ENCODE data around the gene GRIP2. TPM values are rescaled to one million over a fixed set of nuclear protein-coding genes. Genes with fewer than 3 reads are reported as not detected.

The GRIP2 gene
- total RNA-seq, 1 experiment from 2014 or later: 0.77 TPM

DNA sequence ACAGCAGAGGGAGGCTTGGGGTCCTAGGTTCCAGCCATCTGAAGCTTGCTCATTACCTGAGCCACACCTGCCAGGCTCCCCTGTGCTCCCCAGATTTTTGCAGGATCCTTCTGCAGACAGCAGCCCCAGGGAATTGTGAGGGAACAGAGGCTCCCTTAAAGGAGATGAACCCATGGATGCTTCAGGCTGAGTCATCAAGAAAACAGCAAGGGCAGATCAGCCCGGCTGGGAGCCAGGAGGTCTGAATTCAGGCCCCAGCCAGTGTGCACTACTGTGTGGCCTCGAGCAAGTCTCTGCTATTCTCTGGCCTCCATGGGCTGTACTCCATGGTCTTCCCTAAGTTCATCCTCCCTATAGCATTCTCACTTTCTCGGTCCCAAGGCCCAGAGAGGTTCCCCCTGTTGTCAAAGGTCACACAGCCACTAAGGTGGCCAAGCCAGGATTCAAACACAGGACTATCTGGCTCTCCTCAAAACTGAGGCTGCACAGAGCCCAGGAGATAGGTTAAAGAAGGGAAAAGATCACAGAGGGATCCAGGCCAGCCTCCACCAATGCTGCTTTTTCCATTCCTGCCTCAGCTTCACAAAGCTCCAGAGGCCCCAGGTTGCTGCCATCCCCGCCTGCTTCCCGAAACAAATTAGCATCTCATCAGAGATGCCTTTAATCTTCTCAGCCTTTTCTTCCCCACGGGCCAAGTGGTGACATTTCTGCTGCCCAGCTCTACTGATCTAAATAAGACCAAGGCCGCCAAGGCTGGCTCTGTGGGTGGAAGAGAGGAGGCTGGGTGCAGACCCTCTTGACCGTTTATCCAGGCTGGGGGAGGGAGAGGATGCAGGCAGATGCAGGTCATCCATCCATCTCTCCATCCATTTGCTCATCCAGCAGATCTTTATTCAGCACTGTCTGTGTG, 21.2 kb upstream of the GRIP2 start:
- DNase-seq (ENCODE audit: low spot score): no peak

DNA sequence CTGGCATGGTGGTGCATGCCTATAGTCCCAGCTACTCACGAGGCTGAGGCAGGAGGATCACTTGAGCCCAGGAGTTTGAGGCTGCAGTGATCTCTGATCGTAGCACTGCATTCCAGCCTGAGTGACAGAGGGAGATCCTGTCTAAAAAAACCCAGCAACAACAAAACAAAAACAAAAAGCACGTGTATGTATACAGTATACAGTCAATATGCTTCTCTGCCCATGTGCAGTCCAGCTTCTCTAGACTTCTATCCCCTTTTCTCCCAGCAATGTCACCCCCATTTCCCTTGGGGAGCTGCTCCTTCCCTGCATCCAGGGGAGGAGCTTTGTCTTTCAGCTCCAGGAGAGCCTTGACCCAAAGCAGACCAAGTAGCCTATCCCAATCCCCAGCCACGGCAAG, 20.0 kb upstream of the GRIP2 start:
- DNase-seq (ENCODE audit: low spot score): no peak

DNA sequence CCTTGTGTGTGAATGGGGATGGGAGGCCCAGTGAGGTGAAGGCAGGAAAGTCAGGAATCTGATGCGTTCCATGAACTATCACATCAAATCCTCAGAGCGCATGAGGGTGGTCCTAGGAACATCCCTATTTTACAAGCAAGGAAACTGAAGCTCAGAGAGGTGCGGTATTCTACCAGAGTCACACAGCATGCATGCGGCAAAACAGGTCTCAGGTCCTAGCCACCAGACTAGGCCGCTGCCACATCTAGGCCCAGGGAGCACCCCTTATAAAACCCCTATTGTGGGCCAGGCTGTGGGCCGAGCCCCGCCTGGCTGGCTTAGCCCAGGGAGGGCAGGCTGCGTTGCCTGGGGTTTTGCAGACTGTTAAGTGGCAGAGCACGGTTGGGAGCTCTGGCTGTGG, 17.9 kb upstream of the GRIP2 start:
- DNase-seq (ENCODE audit: low spot score): no peak

DNA sequence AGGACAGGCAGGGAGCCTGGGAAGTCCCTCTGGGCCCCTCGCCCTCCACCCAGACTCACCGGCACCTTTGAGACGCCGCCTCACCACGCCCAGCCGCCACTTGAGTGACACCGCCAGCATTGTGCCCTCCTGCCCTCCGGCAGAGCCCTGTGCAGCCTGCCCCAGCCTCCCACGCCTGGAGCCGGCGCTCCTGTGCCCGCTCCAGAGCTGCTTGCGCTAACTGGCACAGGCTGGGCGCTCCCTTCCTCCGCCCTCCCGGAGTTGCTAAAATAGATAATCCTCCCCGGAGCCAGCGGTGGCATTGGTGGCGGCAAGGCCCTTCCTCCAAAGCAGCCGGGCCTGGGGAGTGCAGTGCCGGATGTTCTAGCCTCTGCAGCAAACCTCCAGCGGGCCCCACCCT, 15.7 kb upstream of the GRIP2 start:
- no peak for DNase-seq (ENCODE audit: low spot score)

DNA sequence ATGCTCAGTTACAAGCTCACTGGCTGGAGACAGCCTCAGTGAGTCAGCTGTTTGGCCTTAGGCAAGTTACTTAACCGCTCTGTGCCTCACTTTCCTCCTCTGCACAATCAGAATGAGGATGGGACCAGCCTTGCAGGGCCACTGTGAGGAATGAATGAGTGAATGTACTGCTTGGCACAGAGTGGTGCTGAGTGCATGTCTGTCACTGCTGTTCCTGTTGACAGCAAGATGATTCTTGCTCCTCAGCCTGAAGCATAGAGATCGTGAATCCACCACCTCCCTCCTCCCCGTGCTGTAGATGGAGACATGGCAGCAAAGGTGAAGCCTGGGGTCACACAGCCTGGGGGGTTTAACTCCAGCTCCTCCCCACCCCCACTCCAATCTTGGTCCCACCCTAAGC, 14.6 kb upstream of the GRIP2 start:
- no peak for DNase-seq (ENCODE audit: low spot score)

DNA sequence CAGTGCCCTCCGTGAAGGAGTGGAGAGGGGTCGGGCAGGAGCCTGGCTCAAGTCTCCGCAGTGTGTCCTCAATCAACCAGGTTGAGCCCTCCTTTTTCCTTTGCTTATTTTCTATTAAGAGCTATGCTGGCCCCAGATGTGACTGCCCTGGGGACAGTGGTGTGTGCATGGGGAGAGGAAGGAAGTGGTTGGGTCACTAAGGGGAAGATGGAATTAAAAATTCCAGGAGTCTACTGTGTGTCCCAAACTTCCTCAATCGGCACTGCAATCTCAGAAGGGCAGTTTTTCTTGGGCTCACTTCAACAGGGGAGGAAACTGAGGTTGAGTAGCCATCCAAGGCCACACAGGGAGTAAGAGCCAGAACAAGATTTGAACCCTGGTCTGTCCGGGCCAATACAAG, 13.7 kb upstream of the GRIP2 start:
- no peak for DNase-seq (ENCODE audit: low spot score)

DNA sequence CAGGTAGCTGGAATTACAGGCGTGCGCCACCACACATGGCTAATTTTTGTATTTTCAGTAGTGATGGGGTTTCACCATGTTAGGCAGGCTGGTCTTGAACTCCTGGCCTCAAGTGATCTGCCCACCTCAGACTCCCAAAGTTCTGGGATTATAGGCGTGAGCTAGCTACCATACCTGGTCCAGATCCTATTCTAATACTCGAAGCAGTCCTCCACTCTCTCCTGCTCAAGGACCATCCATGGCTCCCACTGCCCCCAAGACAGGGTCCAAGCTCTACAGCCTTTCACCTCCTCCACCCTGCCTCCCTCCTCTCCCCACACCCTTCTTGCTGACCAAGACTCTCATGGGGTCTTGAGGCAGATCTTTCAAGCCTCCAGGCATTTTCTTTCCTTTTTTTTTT, 12.6 kb upstream of the GRIP2 start:
- DNase-seq (ENCODE audit: low spot score): no peak

DNA sequence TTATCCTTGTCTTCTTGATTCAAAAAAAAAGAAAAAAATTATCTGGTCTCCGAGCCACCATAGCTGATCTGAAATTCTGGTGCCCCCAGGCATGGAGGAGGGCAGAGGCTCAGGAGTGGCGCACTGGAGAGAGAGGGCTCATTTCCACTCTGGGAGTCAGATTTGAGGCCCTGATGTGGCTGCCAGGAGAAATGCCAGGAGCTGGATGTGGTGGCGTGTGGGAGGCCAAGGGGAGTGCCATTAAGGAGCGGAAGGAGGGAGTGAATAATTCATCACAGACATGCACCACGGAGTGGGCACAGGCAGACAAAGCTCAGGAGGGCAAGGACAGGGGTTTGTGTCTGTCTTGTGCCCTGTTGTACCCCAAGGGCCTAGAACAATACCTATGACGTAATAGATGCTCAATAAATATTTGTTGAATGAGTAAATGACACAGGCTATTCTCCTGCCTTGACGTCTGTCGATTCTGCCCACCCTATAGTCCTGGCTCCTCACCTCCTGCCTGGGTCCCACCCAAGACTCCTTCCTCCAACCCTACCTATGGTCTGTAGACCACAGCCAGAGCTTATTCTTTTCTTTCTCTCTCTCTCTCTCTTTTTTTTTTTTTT, 12.0 kb upstream of the GRIP2 start:
- no peak for DNase-seq (ENCODE audit: low spot score)

DNA sequence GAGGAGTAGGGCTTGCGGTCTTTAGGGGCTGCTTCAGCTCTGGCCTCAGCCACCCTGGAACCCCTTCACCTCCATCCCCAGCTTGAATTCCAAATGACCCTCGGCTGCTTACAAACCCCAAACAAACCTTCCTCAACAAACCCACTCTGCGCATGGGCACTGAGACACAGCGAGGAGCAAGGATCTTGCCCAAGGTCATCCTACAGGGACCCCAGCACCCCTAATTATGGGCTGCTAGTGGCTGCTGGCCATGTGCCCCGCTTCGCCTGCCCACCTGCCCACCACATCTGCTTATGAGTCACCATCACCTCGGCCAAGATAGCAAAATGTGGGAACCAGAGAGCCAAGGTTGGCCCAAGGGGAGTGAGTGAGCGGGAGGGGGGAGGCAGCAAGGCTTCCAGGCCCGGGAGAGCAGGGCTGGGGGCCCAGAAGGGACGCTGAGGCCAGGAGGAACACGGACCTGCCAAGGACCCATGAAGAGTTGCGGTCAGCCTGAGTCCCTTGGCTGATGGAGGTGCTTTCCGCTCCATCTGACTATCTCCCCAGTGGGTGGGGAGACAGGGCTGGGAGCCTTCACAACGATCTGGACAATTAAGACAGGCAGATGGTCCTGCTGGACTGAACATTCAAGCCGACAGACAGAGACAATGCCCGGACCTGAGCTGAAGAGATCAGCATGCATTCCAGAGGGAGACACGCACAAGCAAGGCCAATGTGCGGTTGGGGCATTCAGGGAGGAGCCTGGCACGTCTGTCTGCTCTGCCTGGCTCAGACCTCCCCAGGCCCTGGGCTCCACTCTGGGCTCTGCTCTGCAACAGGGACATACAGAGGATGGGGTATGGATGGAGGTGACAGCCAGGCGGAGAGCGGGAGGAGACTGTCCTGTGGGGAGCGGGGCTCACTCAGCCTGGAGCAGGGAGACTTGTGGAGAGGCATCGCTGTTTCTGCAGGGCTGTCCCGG, 10.8 kb upstream of the GRIP2 start:
- DNase-seq (ENCODE audit: low spot score): no peak

DNA sequence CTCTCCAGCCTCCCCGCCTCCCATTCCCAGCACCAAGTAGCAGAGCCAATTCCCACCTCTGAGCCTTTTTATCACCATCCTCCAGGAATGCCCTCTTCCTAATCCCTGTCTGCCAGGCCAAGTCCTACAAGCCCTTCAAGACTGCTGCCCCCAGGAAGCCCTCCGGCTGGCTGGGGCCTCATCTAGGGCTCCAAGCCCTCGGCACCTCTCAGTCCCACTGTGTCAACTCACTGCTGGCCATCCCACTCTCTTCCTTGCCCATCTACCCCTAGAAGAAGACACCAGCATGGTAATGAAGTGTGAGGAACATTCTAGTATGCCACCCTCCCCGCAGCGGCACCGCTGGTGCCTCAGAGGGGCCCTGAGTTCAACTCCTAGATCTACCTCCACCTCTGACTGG, 10.0 kb upstream of the GRIP2 start:
- DNase-seq (ENCODE audit: low spot score): no peak

DNA sequence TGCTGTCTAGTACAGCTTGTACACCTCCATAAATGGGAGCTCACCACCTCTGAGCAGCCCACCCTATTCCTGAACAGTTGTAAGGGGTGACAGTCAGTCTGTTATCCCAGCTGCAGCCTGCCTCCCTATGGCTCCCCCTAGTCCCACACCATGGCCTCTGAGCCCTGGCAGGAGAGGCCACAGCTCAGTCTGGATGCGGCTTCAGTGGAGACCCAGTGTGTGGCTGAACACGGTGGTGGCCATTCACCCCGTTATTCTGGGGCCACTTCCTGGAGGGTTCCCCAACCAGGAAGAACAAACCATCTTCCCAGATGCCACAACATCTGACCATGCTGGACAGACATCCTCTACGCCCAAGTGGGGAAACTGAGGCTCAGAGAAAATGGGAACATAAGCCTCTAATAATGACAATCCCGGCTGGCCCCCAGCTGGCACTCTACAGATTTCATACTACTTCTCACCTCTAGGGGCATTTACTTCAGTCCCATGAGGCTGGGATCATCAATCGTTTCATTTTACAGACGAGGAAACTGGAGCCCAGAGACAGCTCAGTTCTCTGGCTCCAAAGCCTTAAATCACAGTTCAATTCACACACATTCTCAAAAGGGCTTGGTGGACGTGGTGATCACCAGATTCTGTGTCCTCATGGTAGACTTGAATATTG, 9.2 kb upstream of the GRIP2 start:
- peak; percentile 30 for DNase-seq (ENCODE audit: low spot score)

DNA sequence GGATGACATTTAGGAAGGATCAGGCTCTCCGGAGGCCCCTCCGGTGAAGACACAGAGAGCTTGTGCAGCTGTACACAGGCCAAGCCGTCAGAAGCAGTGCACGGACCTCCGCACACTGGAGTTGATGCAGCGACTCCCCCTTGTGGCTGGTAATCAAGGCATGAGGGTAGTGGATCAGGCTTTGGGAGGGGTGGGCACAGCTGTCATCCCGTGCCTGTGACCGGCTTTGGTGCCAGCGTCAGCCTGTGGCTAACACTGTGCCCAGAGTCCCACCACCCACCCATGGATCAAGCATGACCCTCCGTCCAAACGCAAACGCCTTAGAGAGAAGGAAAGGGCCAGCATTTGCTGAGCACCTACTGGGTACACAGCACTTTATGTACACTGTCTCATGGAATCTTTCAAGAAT, 8.2 kb upstream of the GRIP2 start:
- peak; percentile 53 for DNase-seq (ENCODE audit: low spot score)

DNA sequence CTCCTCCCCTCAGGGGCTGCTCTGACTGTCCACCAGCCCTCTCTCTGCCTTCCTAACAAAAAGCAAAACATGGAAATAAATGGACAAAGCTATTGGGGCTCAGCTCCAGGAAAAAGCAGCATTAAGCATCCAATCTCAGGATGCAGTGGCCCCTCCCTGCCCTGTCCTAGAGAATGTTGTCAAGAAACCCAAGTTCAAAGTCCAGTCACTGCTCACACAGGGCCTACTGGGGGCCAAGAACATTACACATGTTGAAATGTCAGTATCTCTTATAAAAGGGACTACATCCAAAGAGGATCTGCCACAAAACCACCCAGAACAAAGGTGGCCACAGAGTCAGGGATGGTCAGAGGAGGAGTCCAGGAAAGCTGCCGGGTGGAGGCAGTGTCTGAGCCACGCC, 7.6 kb upstream of the GRIP2 start:
- no peak for DNase-seq (ENCODE audit: low spot score)

DNA sequence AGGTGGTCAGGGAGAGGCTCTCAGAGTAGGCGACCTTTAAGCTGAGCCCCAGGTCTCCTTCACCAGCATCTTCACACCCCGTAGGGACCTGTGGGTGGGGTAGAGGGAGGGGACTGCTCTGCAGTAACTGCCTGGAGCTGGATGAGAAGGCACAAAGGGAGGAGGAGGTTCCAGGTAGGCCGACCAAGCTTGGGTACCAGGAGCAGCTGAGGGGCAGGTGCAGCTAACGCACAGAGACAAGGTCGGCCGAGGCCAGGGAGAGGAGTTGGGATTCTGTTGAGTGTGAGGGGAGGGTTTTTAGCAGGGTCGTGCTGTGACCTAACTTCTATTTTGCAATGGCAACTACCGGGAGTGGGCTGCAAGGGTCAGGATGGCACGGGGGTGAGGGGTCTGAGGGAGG, 5.9 kb upstream of the GRIP2 start:
- DNase-seq (ENCODE audit: low spot score): no peak

DNA sequence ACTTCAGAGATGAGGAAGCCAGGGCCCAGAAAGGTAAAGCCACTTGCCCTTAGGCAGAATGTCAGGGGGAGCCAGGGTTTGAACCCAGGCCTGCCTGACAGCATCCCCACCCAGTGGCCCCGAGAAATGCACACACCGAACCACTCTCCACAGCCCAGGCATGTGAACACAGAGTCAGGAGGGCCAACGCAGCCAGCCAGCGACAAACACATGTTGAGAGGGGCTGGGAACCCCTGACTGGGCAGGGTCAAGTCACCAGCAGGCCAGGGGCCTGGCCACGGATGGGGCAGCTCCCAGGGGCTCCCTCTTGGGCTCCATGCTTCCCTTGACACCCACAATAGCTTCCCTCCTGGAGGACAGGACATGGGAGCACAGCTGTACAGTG, 5.1 kb upstream of the GRIP2 start:
- no peak for DNase-seq (ENCODE audit: low spot score)

DNA sequence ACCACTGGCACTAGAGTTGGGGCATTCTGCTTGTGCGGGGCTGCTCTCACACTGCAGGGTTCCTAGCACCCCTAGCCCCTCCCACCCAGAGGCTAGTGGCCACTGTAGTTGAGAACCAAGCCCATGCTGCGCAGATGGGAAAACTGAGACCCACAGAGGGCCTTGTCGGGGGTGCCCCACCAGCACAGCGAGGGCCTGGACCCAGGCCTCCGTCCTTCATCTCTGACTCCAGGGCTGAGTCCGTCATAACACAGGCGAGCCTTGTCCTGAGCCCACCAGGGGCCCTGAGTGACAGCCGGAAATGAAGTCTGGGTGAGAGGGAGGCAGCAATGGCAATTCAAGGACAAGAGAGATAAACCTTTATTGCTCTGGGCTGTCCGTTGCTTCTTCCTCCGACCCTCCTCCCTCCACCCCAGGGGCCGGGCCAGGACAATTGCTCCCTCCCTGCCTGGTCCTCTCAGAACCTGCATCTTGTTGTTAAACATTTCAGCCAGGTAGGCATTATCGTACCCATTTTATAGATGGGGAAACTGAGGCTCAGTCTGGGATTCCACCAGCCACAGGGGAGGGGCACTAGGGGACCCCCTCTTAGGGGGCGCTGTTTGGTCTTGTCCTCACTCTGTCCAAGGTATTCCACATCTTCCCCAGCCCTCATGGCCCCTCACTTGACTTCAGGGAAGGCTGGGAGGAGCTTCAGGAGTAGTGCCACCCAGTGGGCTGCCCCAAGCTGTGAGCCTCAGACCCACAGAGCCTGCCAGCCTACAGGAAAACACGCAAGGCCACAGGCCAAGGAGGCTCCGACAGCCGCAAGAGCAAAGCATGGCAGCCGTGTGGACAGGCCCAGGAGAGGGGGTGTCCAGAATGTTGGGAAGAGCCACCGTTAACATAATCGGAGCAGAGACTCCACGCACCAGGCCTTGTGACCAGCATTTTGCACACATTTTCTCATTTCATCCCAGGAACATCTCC, 4.4 kb upstream of the GRIP2 start:
- no peak for DNase-seq (ENCODE audit: low spot score)

DNA sequence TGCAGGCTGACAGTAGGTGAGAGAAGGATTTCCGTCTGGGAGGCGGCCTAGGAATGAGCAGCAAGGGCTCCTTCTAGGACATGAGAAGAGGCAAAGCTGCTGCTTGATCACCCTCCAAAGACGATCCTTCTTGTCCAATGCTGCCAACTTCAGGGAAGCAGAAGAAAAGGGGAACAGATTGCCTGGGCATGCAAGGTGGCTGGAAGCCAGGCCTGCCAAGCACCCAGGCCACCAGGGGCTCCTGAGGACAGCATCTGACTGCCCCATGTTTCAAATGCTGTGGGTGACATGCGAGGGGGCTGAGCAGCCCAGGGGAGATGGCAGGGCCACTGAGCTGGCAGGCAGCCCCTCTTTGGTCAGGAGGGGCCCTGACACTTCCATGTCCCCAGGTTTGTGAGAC, 3.3 kb upstream of the GRIP2 start:
- no peak for DNase-seq (ENCODE audit: low spot score)

DNA sequence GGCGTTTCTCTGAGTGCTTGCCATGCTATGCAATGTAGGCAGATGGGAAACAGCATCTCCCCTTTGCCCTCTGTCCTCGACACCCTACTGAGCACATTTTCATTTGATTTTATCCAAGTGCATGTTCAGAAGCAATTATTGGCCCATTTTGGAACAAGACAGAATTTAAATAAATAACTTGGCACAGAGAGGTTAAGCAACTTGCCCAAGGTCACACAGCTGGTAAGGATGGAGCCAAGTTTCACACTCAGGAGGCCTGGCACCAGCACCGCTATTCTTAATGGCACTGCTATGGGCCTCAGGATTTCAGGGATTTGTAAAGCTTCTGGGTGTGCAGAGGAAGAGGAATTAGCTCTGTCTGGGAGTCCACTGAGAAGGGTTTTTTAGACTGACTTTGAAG, 2.5 kb upstream of the GRIP2 start:
- DNase-seq (ENCODE audit: low spot score): no peak

DNA sequence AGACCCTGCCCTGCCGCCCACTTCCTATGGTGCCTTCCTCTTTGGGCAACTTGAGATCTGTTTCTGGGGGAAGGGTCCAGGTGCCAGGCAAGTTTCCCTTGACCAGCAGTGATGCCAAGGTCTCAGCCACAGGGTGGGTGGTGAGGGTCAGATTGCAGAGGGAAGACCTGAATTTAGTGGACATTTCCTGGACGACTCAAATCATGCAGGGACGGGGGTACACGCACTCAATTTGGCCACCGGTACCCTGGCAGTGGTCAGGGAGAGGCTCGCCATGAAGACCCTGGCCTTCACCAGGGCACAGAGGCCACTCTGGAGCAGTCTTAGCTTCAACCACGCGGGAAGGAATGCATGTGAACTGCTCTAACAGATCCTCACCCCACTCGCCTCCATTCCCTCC, 1.5 kb upstream of the GRIP2 start:
- DNase-seq (ENCODE audit: low spot score): no peak

DNA sequence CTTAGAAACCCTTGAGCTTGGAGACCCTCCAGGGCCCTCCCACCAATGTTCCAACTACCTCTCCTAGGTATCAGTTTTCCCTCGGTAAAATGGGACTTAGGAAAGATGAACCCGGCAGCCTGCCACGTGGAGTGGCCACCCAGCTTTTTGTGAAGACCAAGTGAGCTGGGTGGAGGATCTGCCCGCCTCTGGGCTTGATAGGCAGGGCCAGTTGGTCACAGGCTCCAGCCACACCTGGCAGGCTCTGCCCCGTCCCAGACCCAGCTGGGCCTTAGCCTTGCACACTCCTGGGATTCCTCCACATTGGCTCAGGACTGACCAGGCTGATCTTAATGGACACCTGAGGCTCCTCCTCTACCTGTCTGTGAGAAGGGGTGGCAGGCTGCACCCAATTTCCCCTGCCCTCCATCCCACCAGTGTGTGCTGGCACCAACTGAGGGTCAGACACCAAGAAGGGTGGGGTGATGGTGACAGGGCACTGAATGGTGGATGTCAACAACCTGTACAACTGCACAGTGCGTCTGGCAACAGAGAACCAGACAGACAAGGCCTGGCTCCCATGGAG, 761 bp upstream of the GRIP2 start:
- DNase-seq (ENCODE audit: low spot score): no peak

Measured in H4 (cell line).